ENCODE results near the gene RBKS.

GRCh38 chr2:27776097-27776496 lies 114.1 kb downstream of the RBKS start:
- no peak for TF ChIP-seq CTCF (IDR thresholded peaks at IDR 0.05)
- no peak for TF ChIP-seq POLR2A (IDR thresholded peaks at IDR 0.05)
